ENCODE measurements around the gene AMER3. TPM values are rescaled to one million over a fixed set of nuclear protein-coding genes. Genes with fewer than 3 reads are reported as not detected.

Gene AMER3
- total and polyA plus RNA-seq, 2 experiments from 2014 or later, result 0.05 to 1.00 TPM

DNA sequence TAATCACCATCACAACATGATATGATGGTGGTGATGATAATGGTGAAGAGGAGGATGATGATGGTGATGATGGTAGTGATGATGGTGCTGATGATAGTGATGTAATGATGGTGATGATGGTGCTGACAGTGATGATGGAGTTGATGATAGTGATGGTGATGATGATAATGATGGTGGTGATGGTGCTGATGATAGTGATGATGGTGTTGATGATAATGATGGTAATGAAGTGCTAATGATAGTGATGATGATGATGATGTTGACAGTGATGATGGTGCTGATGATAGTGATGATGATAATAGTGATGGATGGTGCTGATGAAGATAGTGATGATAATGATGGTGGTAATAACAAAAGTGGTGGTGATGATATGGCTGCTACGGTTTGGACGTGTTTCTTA, 30.9 kb upstream of the AMER3 start:
- TF ChIP-seq EZH2phosphoT487 (IDR thresholded peaks at IDR 0.05; ENCODE audit: low read depth, severe bottlenecking, unreplicated experiment) (no peak), EZH2 (IDR thresholded peaks at IDR 0.05; ENCODE audit: borderline replicate concordance) (no peak)
- TF ChIP-seq, protein P1, sequence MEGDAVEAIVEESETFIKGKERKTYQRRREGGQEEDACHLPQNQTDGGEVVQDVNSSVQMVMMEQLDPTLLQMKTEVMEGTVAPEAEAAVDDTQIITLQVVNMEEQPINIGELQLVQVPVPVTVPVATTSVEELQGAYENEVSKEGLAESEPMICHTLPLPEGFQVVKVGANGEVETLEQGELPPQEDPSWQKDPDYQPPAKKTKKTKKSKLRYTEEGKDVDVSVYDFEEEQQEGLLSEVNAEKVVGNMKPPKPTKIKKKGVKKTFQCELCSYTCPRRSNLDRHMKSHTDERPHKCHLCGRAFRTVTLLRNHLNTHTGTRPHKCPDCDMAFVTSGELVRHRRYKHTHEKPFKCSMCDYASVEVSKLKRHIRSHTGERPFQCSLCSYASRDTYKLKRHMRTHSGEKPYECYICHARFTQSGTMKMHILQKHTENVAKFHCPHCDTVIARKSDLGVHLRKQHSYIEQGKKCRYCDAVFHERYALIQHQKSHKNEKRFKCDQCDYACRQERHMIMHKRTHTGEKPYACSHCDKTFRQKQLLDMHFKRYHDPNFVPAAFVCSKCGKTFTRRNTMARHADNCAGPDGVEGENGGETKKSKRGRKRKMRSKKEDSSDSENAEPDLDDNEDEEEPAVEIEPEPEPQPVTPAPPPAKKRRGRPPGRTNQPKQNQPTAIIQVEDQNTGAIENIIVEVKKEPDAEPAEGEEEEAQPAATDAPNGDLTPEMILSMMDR (IDR thresholded peaks at IDR 0.05; ENCODE audit: poor library complexity), result no peak
- Histone ChIP-seq H4K20me1 (ENCODE audit: insufficient read depth, poor library complexity, severe bottlenecking) (no peaks in the 10 kb centered on the region), H3K4me2 (no peak overlapping the region), H3K36me3 (replicated peaks; ENCODE audit: insufficient read depth, low read depth) (no peaks in the 10 kb centered on the region), H2AFZ (no peak overlapping the region), H3K27me3 (no peaks in the 10 kb centered on the region), H3K79me2 (no peaks in the 10 kb centered on the region), H3K4me1 (ENCODE audit: insufficient read depth) (peaks cover 10% of the 10 kb centered on the region), H3K9me3 (ENCODE audit: low read depth) (peaks cover 5% of the 10 kb centered on the region), H3K9me2 (replicated peaks; ENCODE audit: insufficient read depth) (no peaks in the 10 kb centered on the region), H3K4me3 (no peak overlapping the region), H3K27ac (no peak overlapping the region)
- WGBS (ENCODE audit: low lambda C conversion rate, missing lambda C conversion rate), result 87% methylated on average over 2 of the region's 2 CpGs
- DNase-seq (ENCODE audit: low spot score), result no peak

DNA sequence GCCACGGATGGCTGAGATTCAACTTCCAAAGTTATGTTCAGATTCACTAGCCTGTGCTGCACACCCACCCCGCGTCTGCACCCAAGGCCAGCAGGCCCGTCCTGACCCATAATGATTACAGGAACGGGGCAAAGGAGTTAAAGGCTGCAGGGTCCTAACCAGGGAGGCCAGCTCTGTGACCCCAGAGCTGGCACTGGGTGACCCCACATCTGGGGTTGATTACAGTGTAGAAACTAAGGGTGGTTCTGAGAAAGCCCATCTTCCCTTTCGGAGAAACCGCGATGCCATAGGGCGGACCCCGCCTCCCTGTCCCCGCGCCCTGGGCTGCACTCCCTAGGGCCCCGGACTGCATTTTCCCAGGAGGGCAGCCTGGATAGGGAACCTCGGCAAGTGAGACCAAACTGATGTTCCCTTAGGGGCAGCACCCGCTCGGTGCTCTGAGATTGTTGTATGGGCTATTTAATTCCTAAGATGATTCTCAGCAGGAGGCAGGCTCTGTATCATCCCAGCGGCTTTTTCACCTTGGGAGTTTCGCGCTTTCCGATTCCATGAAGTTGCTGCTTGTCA, 28.6 kb upstream of the AMER3 start:
- Histone ChIP-seq H4K20me1 (ENCODE audit: insufficient read depth, poor library complexity, severe bottlenecking) (no peaks in the 10 kb centered on the region), H3K27ac (peak overlapping the region; percentile 74), H3K27me3 (no peaks in the 10 kb centered on the region), H3K4me1 (ENCODE audit: insufficient read depth) (peaks cover 10% of the 10 kb centered on the region), H2AFZ (peak overlapping the region; percentile 90), H3K79me2 (no peaks in the 10 kb centered on the region), H3K9me2 (replicated peaks; ENCODE audit: insufficient read depth) (no peaks in the 10 kb centered on the region), H3K4me3 (peak overlapping the region; percentile 55), H3K9me3 (ENCODE audit: low read depth) (peaks cover 5% of the 10 kb centered on the region), H3K4me2 (peak overlapping the region; percentile 87), H3K36me3 (replicated peaks; ENCODE audit: insufficient read depth, low read depth) (no peaks in the 10 kb centered on the region)
- TF ChIP-seq, protein P1 (IDR thresholded peaks at IDR 0.05; ENCODE audit: poor library complexity), result no peak
- no peak for TF ChIP-seq EZH2phosphoT487 (IDR thresholded peaks at IDR 0.05; ENCODE audit: low read depth, severe bottlenecking, unreplicated experiment)
- TF ChIP-seq EZH2 (IDR thresholded peaks at IDR 0.05; ENCODE audit: borderline replicate concordance), result no peak
- 38% methylated on average over 20 of the region's 20 CpGs for WGBS (ENCODE audit: low lambda C conversion rate, missing lambda C conversion rate)
- DNase-seq (ENCODE audit: low spot score), result no peak

DNA sequence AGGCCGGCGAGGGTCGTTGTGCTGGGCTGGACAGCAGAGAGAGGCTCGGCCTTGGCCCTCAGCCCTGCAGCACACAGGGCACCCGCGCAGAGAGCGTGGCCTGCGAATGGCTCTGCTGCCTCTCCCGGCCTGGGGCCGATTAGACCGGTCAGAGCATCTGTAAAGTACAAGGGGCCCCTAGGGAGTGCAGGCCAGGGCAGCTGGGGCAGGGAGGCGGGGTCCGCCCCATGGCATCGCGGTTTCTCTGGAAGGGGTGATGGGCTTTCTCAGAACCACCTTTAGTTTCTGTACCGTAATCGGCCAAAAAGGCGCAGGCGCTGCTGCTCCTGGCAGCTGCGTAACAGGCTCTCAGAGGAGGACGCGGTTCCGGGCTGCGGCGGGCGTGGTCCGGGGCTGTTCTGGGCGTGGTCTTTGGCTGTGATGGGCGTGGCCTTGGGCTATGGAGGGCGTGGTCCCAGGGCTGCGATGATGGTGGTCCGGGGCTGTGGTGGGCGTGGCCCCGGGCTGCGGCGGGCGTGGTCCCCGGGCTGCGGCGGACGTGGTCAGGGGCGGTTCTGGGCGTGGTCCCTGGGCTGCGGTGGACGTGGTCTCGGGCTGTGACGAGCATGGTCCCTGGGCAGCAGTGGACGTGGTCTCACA, 27.9 kb upstream of the AMER3 start:
- H3K27ac ChIP-seq, result peak overlapping the region; percentile 75
- no peaks in the 10 kb centered on the region for H3K79me2 ChIP-seq
- H3K4me3 ChIP-seq, result peak overlapping the region; percentile 55
- peak overlapping the region; percentile 90 for H2AFZ ChIP-seq
- TF ChIP-seq EZH2phosphoT487 (IDR thresholded peaks at IDR 0.05; ENCODE audit: low read depth, severe bottlenecking, unreplicated experiment), result no peak
- TF ChIP-seq EZH2 (IDR thresholded peaks at IDR 0.05; ENCODE audit: borderline replicate concordance), result no peak
- TF ChIP-seq, protein P1 (IDR thresholded peaks at IDR 0.05; ENCODE audit: poor library complexity), result no peak
- H3K36me3 ChIP-seq (replicated peaks; ENCODE audit: insufficient read depth, low read depth), result no peaks in the 10 kb centered on the region
- peaks cover under 1% of the 10 kb centered on the region for H3K9me3 ChIP-seq (ENCODE audit: low read depth)
- H3K27me3 ChIP-seq, result no peaks in the 10 kb centered on the region
- no peaks in the 10 kb centered on the region for H4K20me1 ChIP-seq (ENCODE audit: insufficient read depth, poor library complexity, severe bottlenecking)
- no peaks in the 10 kb centered on the region for H3K9me2 ChIP-seq (replicated peaks; ENCODE audit: insufficient read depth)
- peaks cover 10% of the 10 kb centered on the region for H3K4me1 ChIP-seq (ENCODE audit: insufficient read depth)
- H3K4me2 ChIP-seq, result peak overlapping the region; percentile 87
- WGBS (ENCODE audit: low lambda C conversion rate, missing lambda C conversion rate), result 1% methylated on average over 43 of the region's 48 CpGs
- peak; percentile 93 for DNase-seq (ENCODE audit: low spot score)

All from hepatocyte (in vitro differentiated cells).